ENCODE measurements around the gene CNTD1.

GRCh38 chr17:42848093-42848492, 49.4 kb downstream of the CNTD1 start:
- no peak for TF ChIP-seq CTCF (conservative IDR thresholded peaks at IDR 0.05 in 1 of 2, IDR thresholded peaks at IDR 0.05 in 1 of 2; ENCODE audit: low read depth in 1 of 2, low read length in 2 of 2)
- TF ChIP-seq EZH2 (IDR thresholded peaks at IDR 0.05; ENCODE audit: low read length, missing control alignments): no peak

All from fibroblast of lung (primary cell).